ENCODE data around the gene TMEM269.
A peak's percentile ranks its signal among the peaks of the same experiment; 100 is the strongest.

The TMEM269 gene

GRCh38 chr1:42816585-42817439 is 32.0 kb downstream of the TMEM269 start, which contains the start of the genes ERMAP and SVBP:
Gene ERMAP, plus strand, starts transcription at chr1:42817122. Its CDS starts 13,327 bp downstream, at chr1:42830449.
Gene SVBP, minus strand, starts transcription at chr1:42817397. Its CDS starts 853 bp downstream, at chr1:42816544.
- no peaks in the 10 kb centered on the region for H3K36me3 ChIP-seq (ENCODE audit: insufficient read depth, low read length)
- H3K27me3 ChIP-seq (ENCODE audit: insufficient read depth, low read length), result no peaks in the 10 kb centered on the region
- no peaks in the 10 kb centered on the region for H3K9me3 ChIP-seq (ENCODE audit: low read length)
- peak within 1 kb of the TSS; percentile 98 for H3K4me2 ChIP-seq (ENCODE audit: low read length)
- no peaks in the 10 kb centered on the region for H3K79me2 ChIP-seq (ENCODE audit: insufficient read depth, low read length)
- peak within 1 kb of the TSS; percentile 65 for H3K27ac ChIP-seq (ENCODE audit: low read depth, low read length, poor library complexity, severe bottlenecking)
- H3K4me3 ChIP-seq (ENCODE audit: low read depth, low read length, poor library complexity, severe bottlenecking), result peak within 1 kb of the TSS; percentile 79
- no peaks in the 10 kb centered on the region for H4K20me1 ChIP-seq (ENCODE audit: insufficient read depth, low read length)
- peak within 1 kb of the TSS; percentile 50 for H2AFZ ChIP-seq (ENCODE audit: low read length)
- TF ChIP-seq EZH2 (IDR thresholded peaks at IDR 0.05; ENCODE audit: borderline replicate concordance, low read length), result no peak
- TF ChIP-seq CTCF (IDR thresholded peaks at IDR 0.05; ENCODE audit: low read length), result no peak
- peaks cover 14% of the 10 kb centered on the region for H3K4me1 ChIP-seq (ENCODE audit: insufficient read depth, low read length, severe bottlenecking)
- peak within 1 kb of the TSS; percentile 88 for H3K9ac ChIP-seq (ENCODE audit: low read length)
- no peaks in the 10 kb centered on the region for H3K9me2 ChIP-seq (ENCODE audit: low read depth, low read length)
- H3F3A ChIP-seq (ENCODE audit: insufficient read depth, low read length), result no peaks in the 10 kb centered on the region

- no peaks in the 10 kb centered on the region for H3K9me3 ChIP-seq (ENCODE audit: low read length)
- H3K4me2 ChIP-seq (ENCODE audit: low read length), result peak overlapping the region; percentile 70
- H3K36me3 ChIP-seq (ENCODE audit: insufficient read depth, low read length), result no peaks in the 10 kb centered on the region
- peaks cover 14% of the 10 kb centered on the region for H3K4me1 ChIP-seq (ENCODE audit: insufficient read depth, low read length, severe bottlenecking)
- H3K9ac ChIP-seq (ENCODE audit: low read length), result peak overlapping the region; percentile 37; the same call in 1 of the 2 replicates
- H3K9me2 ChIP-seq (ENCODE audit: low read depth, low read length), result no peaks in the 10 kb centered on the region
- TF ChIP-seq CTCF (IDR thresholded peaks at IDR 0.05; ENCODE audit: low read length) (no peak), EZH2 (IDR thresholded peaks at IDR 0.05; ENCODE audit: borderline replicate concordance, low read length) (no peak)
- H3K79me2 ChIP-seq (ENCODE audit: insufficient read depth, low read length), result no peaks in the 10 kb centered on the region
- H3K27me3 ChIP-seq (ENCODE audit: insufficient read depth, low read length), result no peaks in the 10 kb centered on the region
- peak overlapping the region; percentile 50; the same call in 1 of the 2 replicates for H2AFZ ChIP-seq (ENCODE audit: low read length)
- H3F3A ChIP-seq (ENCODE audit: insufficient read depth, low read length), result no peaks in the 10 kb centered on the region
- H3K27ac ChIP-seq (ENCODE audit: low read depth, low read length, poor library complexity, severe bottlenecking), result no peak overlapping the region
- no peaks in the 10 kb centered on the region for H4K20me1 ChIP-seq (ENCODE audit: insufficient read depth, low read length)
- peak overlapping the region; percentile 79 for H3K4me3 ChIP-seq (ENCODE audit: low read depth, low read length, poor library complexity, severe bottlenecking)
Measured at GRCh38 chr1:42817440-42817767, 32.6 kb downstream of the TMEM269 start.

- H3K9ac ChIP-seq (ENCODE audit: low read length), result no peak overlapping the region
Measured at GRCh38 chr1:42817976-42818375, 33.2 kb downstream of the TMEM269 start.

More at GRCh38 chr1:42817976-42818375, 33.2 kb downstream of the TMEM269 start:
- Histone ChIP-seq H2AFZ (ENCODE audit: low read length) (no peak overlapping the region), H3K4me3 (ENCODE audit: low read depth, low read length, poor library complexity, severe bottlenecking) (no peak overlapping the region), H3K27me3 (ENCODE audit: insufficient read depth, low read length) (no peaks in the 10 kb centered on the region), H3K9me3 (ENCODE audit: low read length) (no peaks in the 10 kb centered on the region), H3K79me2 (ENCODE audit: insufficient read depth, low read length) (no peaks in the 10 kb centered on the region), H3F3A (ENCODE audit: insufficient read depth, low read length) (no peaks in the 10 kb centered on the region), H3K27ac (ENCODE audit: low read depth, low read length, poor library complexity, severe bottlenecking) (no peak overlapping the region), H3K4me1 (ENCODE audit: insufficient read depth, low read length, severe bottlenecking) (peaks cover 14% of the 10 kb centered on the region), H3K9me2 (ENCODE audit: low read depth, low read length) (no peaks in the 10 kb centered on the region), H3K4me2 (ENCODE audit: low read length) (peak overlapping the region; percentile 70), H3K36me3 (ENCODE audit: insufficient read depth, low read length) (no peaks in the 10 kb centered on the region), H4K20me1 (ENCODE audit: insufficient read depth, low read length) (no peaks in the 10 kb centered on the region)
- TF ChIP-seq EZH2 (IDR thresholded peaks at IDR 0.05; ENCODE audit: borderline replicate concordance, low read length) (no peak), CTCF (IDR thresholded peaks at IDR 0.05; ENCODE audit: low read length) (no peak)
